22Rv1 (cell line): ENCODE data around the gene COL4A3.

Experiments
- CTCF ChIP-seq: fragments of 450-650 bp; IDR thresholded peaks from 2 replicates; pipeline ENCODE4 v1.5.1; 2017; ENCODE audit warnings: mild to moderate bottlenecking
- ZFX ChIP-seq: fragments of 450-650 bp; IDR thresholded peaks from 2 replicates; pipeline ENCODE4 v1.6.1; 2017; ENCODE audit warnings: antibody characterized with exemption, borderline replicate concordance

GRCh38 chr2:227179988-227180685 lies 15.7 kb downstream of the COL4A3 start:
- TF ChIP-seq CTCF (no peak), ZFX (no peak)
